Right forelimb (tissue), 1 donor: ENCODE measurements around the gene KRTAP20-3.

ENCODE experiments used
- DNase-seq: peaks from one replicate; pipeline ENCODE4 v3.0.0-alpha.2; 2018

The KRTAP20-3 gene

GRCh38 chr21:30689822-30690221 lies 47.2 kb downstream of the KRTAP20-3 start:
- no peak for DNase-seq
